Pons (tissue), 1 donor: ENCODE measurements around the gene DMXL1.
"Not testable (repeated sequence)": the region's sequence is repeated elsewhere in the genome, so short reads cannot be mapped to it uniquely, and the experiment has no call there.

Source experiments
- DNase-seq: peaks from one replicate; pipeline ENCODE4 v3.0.0-alpha.2; 2016; ENCODE audit warnings: low spot score

Gene DMXL1

DNA sequence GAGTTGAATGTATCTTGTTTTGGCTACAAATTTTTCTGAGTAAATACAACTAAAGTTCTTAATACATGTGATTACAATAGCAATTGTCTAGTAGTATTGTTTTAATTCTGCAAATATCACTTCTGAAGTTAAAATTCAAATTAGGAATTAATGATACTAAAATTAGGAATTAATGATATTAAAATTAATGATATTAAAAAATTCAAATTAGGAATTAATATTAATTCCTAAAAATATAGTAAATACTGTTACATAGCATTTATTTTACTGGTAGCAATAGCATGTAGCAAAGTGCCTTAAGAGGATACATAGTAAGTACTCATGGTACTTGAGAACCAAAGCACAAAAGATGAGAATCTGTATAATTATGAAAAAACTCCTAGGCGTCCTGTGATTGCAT lies 136.2 kb downstream of the DMXL1 start:
- no peak for DNase-seq

GRCh38 chr5:119212026-119212425 lies 141.1 kb downstream of the DMXL1 start:
- DNase-seq: no peak

GRCh38 chr5:119212676-119213075 lies 141.8 kb downstream of the DMXL1 start:
- no peak for DNase-seq

GRCh38 chr5:119217183-119217582 lies 146.3 kb downstream of the DMXL1 start:
- no peak for DNase-seq

DNA sequence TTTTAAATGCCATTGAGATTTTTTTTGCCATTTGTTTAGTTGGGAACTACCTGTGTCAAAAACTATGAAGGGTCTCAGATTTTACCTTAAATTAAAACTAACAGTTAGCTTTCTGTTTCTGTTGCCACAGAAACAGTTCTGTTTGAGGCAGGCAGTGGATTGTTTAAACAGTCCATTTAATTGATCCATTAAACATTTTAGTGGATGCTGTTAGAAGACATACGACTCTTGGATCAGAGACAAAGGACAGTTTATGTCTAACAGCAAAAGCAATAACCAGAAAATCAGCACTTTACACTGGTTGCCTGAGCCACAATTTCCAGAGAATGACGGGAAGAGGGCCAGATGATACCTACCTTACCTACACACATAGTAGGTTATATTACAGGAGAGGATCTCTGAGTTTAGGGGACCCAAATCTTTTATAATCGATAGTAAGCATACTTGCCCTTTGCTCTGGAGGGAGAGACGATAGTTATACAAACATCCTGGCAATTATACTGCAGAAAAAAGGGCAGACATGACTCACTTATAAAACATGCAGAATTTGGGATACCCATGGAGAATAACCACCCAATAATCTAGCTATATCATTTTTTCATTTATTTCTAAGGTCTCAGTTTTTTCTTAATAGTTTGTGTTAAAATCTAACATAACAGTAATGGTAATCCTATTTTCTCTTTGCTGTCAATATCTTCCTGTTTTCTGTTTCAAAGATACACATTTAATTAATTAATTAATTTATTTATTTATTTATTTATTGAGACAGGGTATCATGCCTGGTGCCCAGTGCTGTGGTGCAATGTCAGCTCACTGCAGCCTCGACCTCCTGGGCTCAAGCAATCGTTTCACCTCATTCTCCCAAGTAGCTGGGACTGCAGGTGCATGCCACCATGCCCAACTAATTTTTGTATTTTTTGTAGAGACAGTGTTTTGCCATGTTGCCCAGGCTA lies 148.2 kb downstream of the DMXL1 start:
- no peak for DNase-seq

- DNase-seq: no peak
Measured at GRCh38 chr5:119220576-119221197, 149.8 kb downstream of the DMXL1 start.

GRCh38 chr5:119221330-119221729 lies 150.4 kb downstream of the DMXL1 start:
- no peak for DNase-seq

GRCh38 chr5:119229950-119230349 lies 159.1 kb downstream of the DMXL1 start:
- DNase-seq: no peak

DNA sequence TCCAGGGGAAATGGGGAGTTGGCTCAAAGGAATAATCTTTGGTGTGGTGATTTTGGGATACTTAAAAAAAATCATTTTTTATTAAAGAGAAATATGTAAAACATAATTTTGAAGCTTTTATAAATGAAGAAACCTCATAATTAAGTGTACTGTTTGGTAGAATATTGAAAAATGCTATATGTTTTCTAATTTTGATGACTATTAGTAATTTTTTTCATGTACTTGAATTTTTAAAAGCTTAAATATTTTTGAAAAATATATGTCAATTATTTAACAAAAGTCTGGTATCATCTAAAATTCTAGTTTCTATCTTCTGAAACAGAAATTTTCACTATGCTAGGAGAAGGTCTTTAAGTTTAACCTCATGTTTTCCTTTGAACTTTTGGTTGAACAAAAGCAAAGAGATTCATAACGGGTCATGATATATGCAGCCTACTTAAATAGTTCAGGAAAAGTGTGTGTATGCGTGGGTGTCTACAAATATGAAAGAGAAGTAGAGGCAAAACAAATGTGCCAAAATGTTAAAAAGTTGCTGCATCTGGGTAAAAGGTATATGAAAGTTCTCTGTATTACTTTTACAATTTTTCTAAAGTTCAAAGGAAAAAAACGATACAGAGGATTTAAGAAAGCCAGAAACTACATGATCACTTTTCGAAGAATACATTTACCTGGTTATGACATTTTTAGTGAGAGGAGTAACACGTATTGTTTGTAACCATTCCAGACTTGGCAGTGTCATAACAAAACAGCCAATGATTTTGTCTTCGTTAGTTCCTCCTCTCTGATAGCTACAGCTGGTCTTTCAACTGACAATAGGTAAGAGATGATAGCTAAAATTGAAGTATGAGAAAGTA lies 167.6 kb downstream of the DMXL1 start:
- DNase-seq: no peak

- no peak for DNase-seq
Measured at GRCh38 chr5:119239119-119239417, 168.2 kb downstream of the DMXL1 start.

GRCh38 chr5:119239826-119240225 lies 168.9 kb downstream of the DMXL1 start:
- DNase-seq: not testable (repeated sequence)

DNA sequence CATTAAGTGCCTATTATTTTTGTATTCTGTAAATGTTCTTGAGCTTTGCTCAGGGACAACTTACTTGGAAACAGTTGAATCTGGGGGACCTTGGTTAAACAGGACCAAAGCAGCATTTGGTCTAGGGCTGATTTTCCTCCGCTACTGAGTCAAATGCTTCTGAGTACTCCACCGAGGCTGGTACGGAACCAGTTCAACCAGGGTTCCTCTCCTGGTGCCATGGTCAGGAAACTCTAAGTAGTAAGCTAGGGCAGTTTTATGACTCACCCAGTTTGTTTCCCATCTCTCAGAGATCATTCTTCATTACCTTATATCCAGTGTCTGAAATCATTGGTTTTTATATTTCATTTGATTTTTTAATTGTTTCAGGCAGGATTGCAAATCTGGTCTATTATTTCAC lies 173.0 kb downstream of the DMXL1 start:
- no peak for DNase-seq

DNA sequence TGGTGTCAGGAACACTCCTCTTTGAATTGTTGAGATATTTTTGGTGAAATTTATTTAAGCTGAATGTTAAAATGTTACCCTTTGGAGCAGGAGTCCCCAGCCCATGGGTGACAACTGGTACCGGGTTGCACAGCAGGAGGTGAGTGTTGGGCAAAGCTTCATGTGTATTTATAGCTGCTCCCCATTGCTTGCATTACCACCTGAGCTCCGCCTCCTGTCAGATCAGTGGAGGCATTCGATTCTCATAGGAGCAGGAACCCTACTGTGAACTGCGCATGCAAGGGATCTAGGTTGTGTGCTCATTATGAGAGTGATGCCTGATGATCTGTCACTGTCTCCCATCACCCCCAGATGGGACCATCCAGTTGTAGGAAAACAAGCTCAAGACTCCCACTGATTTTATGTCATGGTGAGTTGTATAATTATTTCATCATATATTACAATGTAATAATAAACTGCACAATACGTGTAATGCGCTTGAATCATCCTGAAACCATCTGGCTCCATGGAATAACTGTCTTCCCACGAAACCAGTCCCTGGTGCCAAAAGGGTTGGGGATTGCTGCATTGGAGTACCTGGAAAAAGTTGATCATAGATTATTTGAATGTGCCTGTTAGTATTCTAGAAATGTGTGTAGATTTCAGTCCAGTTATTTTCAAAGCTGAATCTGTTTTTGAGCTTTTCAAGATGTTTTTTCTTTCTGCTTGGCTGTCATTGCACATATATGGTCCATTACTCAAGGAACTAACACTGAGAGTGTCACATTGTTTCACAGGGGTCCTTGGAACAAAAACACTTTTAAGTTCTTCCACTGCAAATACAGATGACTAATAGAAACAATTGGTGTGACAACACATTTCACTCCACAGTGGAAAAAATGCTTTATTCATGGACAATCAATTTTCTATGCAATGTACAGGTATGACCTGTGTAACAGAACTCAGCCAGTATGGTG lies 180.3 kb downstream of the DMXL1 start:
- no peak for DNase-seq

- DNase-seq: no peak
Measured at GRCh38 chr5:119255571-119256356, 184.9 kb downstream of the DMXL1 start.

DNA sequence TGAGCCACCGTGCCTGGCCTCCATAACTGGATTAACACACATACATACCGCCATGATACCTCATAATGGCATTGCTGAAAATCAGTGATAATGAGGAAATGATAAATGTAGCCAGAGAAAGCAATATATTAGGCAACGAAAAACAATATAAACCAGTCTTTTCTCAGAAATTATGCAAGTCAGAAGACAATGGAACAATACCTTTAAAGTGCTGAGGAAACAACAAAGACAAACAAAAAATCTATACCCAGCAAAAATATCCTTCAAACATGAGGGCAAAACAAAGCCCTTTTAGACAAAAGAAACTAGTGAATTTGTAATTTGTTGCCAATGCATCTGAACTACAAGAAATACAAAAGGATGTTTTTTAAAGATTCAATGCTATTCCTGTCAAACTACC lies 186.7 kb downstream of the DMXL1 start:
- no peak for DNase-seq

DNA sequence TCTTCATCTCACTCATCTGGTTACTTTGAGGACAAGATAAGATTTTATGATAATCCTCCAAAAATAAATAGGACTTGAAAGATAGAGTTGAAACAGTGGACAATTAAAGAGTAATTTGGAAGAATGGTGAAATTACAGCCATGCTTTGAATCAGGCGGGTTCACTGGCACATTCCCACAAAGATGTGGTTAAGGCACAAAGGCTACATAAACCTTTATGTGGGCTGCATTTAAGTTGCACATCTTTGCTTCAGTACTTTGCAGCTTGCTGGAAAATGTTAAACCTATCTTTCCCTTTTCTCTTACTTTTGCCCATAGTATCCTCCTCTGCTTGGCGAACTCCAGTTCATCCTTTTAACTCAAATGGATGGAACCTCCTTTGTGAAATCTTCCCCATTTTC lies 192.8 kb downstream of the DMXL1 start:
- no peak for DNase-seq

- no peak for DNase-seq
Measured at GRCh38 chr5:119264186-119264585, 193.3 kb downstream of the DMXL1 start.

DNA sequence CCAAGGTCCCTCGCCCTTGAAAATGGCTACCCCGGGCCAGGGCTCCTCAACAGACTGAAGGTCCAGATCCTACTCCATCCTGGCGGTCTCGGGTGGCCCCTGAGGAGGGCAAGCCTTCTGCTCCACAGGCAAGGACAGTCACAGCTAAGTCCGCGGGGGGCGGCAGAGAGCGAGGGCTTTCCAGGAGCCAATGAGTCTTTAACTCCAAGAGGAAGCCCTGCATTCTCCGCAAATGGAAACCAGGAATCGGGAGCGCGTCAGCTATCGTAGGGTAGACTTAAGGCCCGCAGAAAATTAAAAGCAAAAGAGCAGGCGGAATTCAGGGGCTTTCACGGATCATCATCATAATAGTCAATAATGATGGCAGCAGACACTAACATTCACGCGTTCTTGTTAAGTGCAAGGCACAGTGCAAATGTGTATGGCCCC lies 197.1 kb downstream of the DMXL1 start:
- peak; percentile 95 for DNase-seq

DNA sequence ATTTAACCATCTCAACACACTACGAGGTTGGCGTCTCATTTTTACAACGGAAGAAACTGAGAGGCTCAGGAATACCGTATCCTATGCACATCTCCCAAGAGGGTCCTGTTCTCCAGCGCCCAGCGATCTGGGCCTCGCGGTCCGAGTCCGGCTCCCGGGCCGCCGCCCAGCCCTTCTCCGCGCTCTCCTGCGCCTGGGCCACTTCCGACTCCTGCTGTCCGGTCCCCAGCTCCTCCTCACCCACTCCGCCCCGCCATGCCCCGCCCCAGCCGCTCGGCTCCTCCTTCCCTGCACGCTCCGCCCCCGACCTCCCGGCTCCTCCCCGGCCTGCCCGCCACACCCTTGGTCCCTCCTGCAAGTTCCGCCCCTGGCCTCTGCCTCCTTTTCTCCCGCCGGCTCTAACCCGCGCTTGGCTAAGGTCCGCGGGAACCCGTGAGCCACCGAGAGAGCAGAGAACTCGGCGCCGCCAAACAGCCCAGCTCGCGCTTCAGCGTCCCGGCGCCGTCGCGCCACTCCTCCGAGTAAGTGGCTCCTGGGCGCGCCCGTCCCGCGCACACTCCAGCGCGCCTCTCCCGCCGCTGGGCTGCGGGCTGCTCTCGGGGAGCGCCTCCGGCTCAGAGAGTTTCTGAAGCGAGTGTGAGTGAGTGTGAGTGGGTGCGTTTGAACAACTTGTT lies 197.6 kb downstream of the DMXL1 start:
- DNase-seq: peak; percentile 88
